ENCODE results near the gene TMEM61. TPM values are rescaled to one million over a fixed set of nuclear protein-coding genes. Genes with fewer than 3 reads are reported as not detected.
A peak's percentile ranks its signal among the peaks of the same experiment; 100 is the strongest.

The TMEM61 gene
- polyA plus RNA-seq, 1 of the 3 experiments (the other 2 are of a cell fraction), result not detected

DNA sequence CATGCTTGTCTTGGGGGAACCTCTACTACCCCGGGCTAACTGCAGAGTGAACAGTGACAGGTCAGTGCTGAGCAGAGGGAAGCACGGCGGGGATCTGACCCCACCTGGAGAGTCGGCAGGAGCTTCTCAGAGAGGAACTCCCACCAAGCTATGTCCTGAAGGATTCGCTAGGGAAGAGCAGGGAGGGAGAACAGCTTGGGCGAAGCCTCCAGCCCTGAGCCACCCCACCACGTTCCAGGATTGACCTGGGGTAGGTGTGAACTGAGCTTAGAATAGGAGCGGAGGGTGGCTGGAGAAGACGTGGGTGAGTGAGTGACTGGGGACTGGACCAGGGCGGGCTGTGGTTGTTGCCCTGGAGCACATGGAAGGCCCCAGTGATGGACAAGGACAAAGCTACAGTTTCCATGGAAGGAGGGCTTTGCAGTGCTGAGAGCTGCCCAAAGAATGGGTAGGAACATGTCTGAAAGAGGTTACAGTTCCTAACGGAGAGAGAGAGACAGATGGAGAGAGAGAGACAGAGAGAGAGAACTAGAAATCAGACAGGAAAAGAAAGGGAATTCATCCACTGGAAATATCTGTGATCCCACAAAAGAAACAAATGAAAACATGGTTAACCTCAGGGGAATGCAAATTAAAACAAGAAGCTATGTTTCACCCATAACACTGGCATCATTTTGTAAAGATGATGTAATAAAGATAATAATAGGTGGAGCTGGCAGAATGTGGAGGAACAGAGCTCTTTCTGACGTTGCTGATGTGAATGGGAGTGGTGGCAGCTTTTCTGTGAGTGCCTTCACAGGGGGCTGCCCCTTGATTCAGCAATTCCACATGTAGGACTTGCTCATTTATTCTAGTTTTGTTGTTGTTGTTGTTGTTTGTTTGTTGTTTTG is 35.5 kb downstream of the TMEM61 start:
- TF ChIP-seq RAD21 (IDR thresholded peaks at IDR 0.05; ENCODE audit: low read length) (no peak), IRF3 (IDR thresholded peaks at IDR 0.05; ENCODE audit: low read depth, low read length) (no peak), JUND (IDR thresholded peaks at IDR 0.05) (no peak), PBX3 (IDR thresholded peaks at IDR 0.05) (no peak), REST (IDR thresholded peaks at IDR 0.05; ENCODE audit: low read depth, low read length) (no peak), SMC3 (IDR thresholded peaks at IDR 0.05; ENCODE audit: low read depth, low read length) (no peak), USF1 (IDR thresholded peaks at IDR 0.05; ENCODE audit: borderline replicate concordance, low read depth) (no peak), RFX5 (IDR thresholded peaks at IDR 0.05; ENCODE audit: low read length) (no peak), TAF1 (IDR thresholded peaks at IDR 0.05; ENCODE audit: borderline replicate concordance, low read depth, low read length) (no peak), EP300 (IDR thresholded peaks at IDR 0.05; ENCODE audit: borderline replicate concordance in 1 of 2, low read depth in 1 of 2, low read length in 1 of 2) (no peak), FOXM1 (IDR thresholded peaks at IDR 0.05; ENCODE audit: low read depth) (no peak), ELF1 (IDR thresholded peaks at IDR 0.05) (no peak), FOXJ3 (CRISPR knock-in tag; IDR thresholded peaks at IDR 0.05) (no peak), MEF2A (IDR thresholded peaks at IDR 0.05; ENCODE audit: borderline replicate concordance, low read depth) (no peak)
- TF ChIP-seq, protein P1, sequence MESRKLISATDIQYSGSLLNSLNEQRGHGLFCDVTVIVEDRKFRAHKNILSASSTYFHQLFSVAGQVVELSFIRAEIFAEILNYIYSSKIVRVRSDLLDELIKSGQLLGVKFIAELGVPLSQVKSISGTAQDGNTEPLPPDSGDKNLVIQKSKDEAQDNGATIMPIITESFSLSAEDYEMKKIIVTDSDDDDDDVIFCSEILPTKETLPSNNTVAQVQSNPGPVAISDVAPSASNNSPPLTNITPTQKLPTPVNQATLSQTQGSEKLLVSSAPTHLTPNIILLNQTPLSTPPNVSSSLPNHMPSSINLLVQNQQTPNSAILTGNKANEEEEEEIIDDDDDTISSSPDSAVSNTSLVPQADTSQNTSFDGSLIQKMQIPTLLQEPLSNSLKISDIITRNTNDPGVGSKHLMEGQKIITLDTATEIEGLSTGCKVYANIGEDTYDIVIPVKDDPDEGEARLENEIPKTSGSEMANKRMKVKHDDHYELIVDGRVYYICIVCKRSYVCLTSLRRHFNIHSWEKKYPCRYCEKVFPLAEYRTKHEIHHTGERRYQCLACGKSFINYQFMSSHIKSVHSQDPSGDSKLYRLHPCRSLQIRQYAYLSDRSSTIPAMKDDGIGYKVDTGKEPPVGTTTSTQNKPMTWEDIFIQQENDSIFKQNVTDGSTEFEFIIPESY (IDR thresholded peaks at IDR 0.05; ENCODE audit: borderline replicate concordance, low read depth), result no peak
- no peaks in the 10 kb centered on the region for H3K36me3 ChIP-seq (replicated peaks in 1 of 2; ENCODE audit: control insufficient read depth in 1 of 2, insufficient read depth in 2 of 2, low read length in 1 of 2)
- 57% methylated on average over 12 of the region's 12 CpGs for WGBS (ENCODE audit: low lambda C conversion rate)
- H2AFZ ChIP-seq (ENCODE audit: low read depth), result peak overlapping the region; percentile 45; the same call in 1 of the 2 replicates
- no peaks in the 10 kb centered on the region for H3K9me2 ChIP-seq
- no peak overlapping the region for H3K4me3 ChIP-seq (ENCODE audit: low read depth in 2 of 2, low read length in 1 of 2)
- no peaks in the 10 kb centered on the region for H3K79me2 ChIP-seq (ENCODE audit: insufficient read depth)
- H3K4me1 ChIP-seq (ENCODE audit: control insufficient read depth in 1 of 2, insufficient read depth in 2 of 2, low read depth in 1 of 2, low read length in 1 of 2), result no peaks in the 10 kb centered on the region; a peak in 1 of 4 replicates
- no peak for DNase-seq
- CTCF ChIA-PET, result interaction anchor here (0.8 to 12.2 kb wide), 7 partner anchors 10 to 124 kb away, joined by 3 to 390 read pairs (median 6); partner anchors contain the start of gene BSND
- H3K27me3 ChIP-seq (ENCODE audit: insufficient read depth), result no peaks in the 10 kb centered on the region
- POLR2A ChIA-PET, result no interaction called here
- H3K9ac ChIP-seq, result no peak overlapping the region
- H4K20me1 ChIP-seq (ENCODE audit: insufficient read depth), result no peaks in the 10 kb centered on the region
- no peak overlapping the region for H3K27ac ChIP-seq (ENCODE audit: low read depth in 2 of 2, low read length in 1 of 2)
- no peaks in the 10 kb centered on the region for H3K9me3 ChIP-seq
- H3F3A ChIP-seq (replicated peaks; ENCODE audit: insufficient read depth), result no peaks in the 10 kb centered on the region
- H3K4me2 ChIP-seq, result peak overlapping the region; percentile 18; the same call in 1 of the 2 replicates

Measured in SK-N-SH (cell line).